NCI-H446 treated with DMSO at 0.1 percent for 48 hours (cell line): ENCODE results near the gene SMG7.

Experiments
- DNase-seq: peaks from one replicate; lab custom pipeline; 2025; lab: John Stamatoyannopoulos, UW

The SMG7 gene

DNA sequence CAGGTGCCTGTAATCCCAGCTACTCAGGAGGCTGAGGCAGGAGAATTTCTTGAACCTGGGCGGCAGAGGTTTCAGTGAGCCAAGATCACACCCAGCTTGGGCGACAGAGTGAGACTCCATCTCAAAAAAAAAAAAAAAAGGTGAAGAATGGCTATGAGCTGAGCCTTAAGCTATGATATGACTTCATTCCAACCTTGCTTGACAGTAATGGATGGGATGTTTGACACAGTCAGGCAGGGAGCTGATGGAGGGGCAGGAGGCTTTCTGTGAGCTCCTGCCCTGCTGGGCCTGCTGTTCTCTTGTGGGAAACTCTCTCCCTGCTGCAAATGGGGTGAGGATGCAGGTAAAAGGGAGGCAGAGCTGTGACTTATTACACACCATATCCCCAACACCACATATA, 90.4 kb downstream of the SMG7 start:
- DNase-seq, result no peak

DNA sequence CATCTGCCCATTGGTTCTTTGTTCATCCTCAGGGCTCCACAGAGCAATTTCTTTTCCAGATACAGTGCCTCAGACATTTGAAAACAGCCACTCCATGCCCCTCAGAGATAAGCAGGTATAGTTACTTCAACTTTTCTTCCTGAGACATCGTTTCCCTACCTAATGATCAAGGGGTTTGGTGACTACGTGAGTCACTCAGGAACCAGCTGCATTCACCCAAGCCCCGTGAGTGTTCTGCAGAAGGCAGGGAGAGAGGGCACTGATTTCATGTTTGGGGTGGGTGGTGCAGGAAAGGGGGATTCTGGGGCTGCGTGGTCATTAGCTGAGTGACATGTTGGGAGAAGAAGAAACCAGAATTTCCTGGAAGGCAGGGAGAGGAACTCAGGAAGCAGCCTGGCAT, 93.0 kb downstream of the SMG7 start:
- DNase-seq, result no peak

DNA sequence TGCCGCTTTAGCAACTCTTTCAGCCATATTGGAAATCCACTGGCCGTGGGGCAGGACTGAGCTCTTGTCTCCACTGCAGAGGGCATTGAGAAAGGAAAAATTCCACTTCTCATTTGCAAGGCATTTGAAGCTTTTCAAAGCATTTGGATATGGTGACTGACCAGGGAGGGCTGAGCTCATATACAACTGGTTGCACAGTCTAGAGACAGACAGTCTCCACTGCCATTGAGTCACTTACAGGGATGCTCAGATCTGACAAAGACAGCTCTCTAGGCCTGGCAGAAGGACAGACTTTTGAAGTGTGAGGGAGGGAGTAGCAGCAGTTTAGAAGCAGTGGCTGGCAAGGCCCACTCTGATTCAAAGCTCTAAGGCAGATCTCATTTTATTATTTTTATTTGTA, 93.7 kb downstream of the SMG7 start:
- no peak for DNase-seq

DNA sequence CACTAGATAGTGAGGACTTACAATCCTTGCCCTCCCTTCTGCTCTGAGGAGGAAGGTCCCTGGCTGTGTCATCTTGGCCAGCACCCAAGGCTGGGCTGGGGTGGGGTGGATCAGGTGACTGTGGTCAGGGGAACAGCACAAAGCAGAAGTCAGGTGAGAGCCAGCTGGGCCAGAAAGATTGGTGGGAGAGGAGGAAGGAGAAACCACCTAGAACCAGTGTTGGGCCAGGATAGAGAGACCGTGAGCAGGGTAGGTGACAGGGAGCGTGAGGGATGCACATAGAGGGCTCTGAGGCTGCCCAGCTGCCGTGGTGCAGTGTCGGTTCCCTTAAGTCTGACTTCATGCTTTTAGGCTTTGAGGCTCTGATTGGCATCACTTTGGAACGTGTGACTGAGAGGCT, 95.3 kb downstream of the SMG7 start:
- DNase-seq, result no peak

- DNase-seq, result no peak
These were observed 96.1 kb downstream of the SMG7 start for GRCh38 chr1:183568176-183569021.

- DNase-seq, result no peak
These were observed 96.8 kb downstream of the SMG7 start for GRCh38 chr1:183569141-183569540.

DNA sequence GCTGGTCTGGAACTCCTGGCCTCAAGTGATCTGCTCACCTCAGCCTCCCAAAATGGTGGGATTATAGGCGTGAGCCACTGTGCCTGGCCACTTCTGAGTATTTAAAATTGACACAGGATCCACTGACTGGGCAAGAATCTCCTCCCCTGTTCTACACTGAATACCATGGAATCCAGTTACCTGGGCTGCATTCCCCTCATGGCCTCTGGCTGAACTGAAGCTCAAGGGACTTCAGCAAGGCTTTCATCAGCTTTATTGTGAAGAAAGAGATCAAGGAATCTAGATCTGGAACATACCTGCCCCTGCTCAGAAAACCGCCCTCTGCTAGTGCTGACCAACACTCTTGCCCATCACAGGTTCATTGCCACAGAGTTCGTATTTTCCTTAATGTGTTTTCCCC, 97.5 kb downstream of the SMG7 start:
- no peak for DNase-seq

DNA sequence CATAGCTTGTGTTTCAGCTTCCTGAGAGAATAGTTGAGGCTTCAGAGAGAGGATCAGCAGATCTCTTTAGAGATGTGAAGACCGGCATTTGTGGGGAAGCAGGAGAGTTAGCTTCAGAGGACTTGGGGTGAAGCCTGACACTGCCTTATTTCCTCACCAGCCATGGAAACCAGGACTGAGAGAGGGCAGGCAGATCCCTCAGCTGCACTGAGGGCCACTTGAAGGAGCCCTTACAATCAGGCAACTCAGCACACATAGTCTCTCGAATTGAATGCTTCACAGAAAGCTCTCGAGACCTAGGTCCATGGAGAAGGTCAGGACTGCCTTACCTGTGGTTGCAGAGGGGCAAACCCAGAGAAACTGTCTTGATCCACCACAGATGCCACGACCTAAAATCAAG, 98.2 kb downstream of the SMG7 start:
- no peak for DNase-seq

DNA sequence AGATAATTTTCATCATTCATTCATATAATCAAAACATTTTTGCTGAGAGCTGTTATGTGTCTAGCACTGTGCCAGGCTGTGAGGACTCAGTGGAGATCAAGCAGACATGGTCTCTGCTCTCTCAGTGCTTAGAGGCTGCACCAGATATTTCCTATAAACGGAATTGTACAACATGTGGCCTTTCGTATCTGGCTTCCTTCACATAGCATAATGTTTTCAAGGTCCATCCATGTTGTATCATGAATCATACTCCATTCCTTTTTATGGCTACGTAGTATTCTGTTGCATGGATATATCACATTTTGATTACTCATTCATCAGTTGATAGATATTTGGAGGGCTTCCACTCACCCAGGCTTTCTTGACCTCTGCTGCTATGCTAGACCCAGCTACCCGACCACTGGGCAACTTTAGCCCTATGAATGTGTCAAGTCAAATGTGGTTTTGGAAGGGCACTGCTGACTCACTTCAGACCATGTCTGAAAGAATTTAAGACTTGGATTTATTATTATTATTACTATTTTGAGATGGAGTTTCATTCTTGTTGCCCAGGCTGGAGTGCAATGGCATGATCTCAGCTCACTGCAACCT, 99.5 kb downstream of the SMG7 start:
- DNase-seq, result no peak

- DNase-seq, result no peak
These were observed 100.4 kb downstream of the SMG7 start for GRCh38 chr1:183572721-183573120.

DNA sequence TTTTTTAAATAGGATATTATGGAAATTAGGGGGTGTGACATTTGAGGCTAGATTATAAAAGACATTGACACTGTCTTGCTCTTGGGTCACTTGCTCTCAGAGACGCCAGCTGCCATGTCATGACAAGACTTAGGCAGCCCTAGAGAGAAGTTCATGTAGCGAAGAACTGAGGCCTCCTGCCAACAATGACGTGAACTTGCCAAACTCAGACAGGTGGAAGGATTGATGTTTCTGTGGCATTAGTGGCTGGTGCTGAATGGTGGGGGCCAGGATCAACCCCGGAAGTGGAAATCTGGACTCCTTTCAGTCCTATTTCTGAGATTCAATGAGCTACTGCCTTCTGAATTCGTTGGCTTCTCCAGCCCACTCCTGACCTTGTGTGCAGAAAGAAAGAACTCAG, 103.3 kb downstream of the SMG7 start:
- no peak for DNase-seq

- no peak for DNase-seq
These were observed 104.2 kb downstream of the SMG7 start for GRCh38 chr1:183576537-183576936.

DNA sequence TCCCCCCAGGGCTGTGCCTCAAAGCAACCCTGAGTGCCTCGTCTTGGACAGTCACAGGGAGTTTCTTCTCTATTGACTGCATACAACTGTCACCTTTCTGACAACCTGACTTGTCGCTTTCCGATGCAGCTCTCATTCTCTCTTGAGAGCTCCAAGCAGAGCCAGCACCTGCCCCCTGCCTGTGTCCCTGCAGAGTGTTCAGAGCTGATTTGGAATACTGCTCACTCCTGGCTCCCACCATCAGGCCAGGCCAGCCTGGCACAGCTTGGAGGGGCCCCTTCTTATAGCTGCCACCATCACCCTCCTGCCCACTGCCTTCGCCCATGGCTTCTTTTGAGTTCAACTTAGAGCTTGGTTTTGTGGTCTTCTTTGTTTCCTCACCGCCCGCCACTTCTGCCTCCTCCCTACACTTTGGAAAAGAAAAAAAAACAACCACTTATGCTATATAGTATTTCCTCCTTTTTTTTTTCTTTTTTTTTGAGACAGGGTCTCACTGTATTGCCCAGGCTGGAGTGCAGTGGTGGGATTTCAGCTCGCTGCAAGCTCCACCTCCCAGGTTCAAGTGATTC, 105.7 kb downstream of the SMG7 start:
- no peak for DNase-seq

GRCh38 chr1:183578856-183579255, 106.6 kb downstream of the SMG7 start:
- no peak for DNase-seq

GRCh38 chr1:183580281-183580682, 108.0 kb downstream of the SMG7 start:
- DNase-seq, result peak; percentile 50

DNA sequence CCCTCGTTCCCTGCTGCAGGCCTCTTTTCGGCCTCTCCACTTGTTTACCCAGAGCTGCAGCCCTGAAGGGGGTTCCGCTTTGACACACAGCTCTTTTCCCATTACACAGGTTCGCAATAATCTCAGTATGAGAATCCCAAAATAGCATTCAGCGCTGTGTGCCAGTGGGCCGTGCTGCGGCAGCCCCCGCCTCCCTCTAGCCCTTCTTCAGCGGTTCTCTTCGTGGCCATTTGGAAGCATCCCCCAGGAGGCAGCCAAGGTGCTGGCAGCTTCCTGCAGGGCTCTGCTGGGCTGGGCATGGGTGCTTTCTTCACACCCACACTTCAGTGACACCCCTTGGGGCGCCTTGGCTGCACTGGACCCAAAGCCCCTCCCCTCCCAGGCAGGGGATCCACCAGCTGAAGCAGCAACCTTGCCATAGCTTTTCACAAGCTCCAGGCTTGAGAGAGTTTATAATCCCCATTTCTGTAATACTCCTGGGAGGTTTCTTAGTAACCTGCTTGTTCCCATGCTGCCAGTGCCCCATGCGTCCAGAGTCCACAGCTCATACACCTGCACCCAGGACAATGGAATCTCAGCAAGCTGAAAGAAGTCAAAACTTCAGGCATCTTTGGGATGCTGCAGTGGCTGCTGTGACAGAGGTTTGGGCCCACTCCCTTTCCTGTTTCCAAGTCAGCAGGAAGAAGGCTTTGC, 109.9 kb downstream of the SMG7 start:
- no peak for DNase-seq

DNA sequence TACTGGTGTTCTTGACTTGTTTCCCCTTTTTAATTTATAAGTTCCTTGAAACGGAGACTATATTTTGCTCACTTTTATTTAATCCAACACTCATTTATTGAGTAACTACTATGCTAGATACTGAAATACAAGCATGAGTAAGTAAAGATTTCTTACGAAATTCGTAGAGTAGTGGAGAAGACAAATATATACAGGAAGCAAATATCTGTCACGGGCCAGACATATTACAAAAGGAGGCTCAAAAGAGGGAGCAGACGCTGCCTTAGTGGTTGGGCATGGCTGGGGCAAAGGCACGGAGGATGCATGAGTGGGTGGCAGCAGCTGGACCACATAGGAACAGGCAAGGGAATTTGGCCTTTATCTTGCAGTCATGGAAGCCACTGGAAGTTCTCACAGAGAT, 111.2 kb downstream of the SMG7 start:
- no peak for DNase-seq

DNA sequence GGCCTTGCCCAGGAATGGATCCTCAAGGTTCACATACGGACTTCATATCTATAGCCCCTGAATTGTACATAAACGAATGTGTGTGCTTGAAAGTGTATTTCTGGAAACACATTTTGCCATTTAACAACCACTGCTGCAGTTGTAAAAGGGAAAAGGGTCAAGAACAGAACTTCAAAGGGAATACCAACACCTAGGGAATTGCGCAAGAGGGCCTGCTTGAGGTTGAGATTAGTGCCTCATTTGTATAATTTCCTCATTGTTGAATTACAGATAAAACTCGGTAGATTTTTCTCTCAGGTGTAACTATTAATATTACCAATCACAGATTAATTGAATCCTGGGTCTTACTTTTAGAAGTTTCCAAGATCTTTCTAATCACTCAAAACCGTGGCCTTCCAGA, 111.8 kb downstream of the SMG7 start:
- no peak for DNase-seq

DNA sequence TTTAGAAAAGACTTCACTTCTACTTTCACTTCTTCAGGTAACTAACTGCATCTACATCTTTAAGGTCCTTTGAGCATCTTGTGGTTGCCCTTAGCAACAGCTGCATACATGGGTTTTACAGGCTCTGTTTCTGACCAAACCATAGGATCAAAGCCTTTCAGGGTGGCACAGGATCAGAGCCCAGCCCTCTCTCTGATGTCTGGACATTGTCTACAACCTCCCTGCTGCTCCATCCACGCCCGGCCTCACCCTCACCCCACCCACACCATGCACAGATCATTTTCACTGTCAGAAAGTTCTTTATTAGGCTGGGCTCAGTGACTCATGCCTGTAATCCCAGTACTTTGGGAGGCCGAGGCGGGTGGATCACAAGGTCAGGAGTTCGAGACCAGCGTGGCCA, 112.7 kb downstream of the SMG7 start:
- no peak for DNase-seq

DNA sequence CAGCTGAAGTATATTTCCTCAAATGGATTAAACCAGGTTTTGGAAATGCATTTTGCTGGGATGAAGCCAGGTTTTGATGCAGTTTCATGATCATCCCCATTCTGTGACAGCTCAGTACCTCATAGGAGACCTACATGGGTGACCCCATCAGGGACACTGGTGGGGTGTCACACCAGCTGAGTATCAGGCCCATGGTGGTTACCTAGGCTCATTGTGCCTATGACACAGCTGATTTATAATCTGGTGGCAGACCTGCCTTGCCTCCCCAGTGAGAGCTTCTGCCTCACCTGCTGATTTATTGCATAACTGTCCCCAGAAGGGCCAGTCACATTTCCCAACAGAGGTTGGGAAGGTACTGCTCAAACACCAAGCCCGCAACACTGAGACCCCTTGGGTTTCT, 114.2 kb downstream of the SMG7 start:
- no peak for DNase-seq

DNA sequence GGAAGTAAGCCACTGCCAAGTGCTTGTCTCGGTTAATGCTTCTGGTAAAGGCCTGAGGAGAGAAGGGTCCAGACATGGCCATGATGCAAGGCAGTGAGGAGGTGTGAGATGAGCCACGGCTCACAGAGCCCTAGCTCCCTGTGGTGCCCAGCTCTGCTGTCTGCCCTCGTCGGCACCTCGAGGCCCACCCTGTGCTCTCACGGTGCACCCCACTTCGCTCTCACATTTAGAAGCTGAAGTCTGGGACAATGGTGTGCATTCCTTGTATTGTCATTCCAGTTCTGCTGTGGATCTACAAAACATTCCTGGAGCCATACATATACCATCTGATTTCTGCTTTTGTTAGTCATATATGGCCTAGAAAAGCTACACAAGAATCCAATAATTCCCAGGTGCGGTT, 114.6 kb downstream of the SMG7 start:
- no peak for DNase-seq

DNA sequence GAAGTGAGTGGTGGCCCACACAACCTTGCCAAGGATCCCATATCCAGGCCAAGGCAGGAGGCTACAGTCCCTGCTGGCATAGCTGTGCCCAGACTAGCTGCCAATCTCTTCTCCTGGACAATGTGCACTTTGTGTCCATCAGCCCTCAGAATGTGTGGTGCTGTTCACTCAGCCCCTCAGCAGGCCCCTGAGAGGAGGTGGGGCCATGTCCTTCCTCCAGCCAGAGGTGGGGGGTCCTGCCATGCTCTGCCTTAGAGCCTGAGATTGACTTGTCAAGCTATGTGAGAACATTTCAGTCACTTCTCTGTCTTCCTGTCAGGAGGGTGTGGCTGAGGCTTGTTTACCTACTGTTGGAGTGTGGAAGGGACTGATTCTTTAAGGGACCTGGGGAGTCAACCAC, 116.5 kb downstream of the SMG7 start:
- no peak for DNase-seq

DNA sequence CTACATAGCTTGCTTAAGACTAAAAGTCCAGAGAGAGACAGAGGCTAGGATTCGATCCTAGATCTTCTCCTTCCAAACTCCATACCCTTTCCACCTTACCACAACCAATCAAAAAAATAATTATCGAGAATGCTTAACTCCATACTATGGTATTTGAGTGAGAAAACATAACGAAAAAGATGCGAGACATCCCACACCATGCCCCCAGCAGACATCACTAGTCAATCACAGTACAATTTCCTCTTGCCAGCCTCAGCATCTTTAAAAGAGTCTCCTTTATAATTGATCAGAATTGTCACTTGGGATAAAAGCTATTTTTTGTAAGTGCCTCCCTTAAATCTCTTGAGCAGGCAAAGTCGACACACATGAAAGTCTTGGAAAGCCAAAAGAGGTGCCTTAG, 117.1 kb downstream of the SMG7 start:
- DNase-seq, result no peak
